K562 (cell line): ENCODE data around the gene ZNF277. TPM values are rescaled to one million over a fixed set of nuclear protein-coding genes. Genes with fewer than 3 reads are reported as not detected.

Experiments
- ATAC-seq: fragments of 200-7000 bp; cut with Tn5 transposase; 3 replicates; pipeline ENCODE4 v1.9.1; 2020; ENCODE audit warnings: moderate library complexity
- BruUV-seq: library from RNA; stranded (reverse); fragments of 400-500 nt; replicated peaks from 2 replicates; lab custom pipeline; 2021; lab: Mats Ljungman, UMichigan
- CTCF ChIA-PET: fragments of 300-600 bp; formaldehyde crosslinking; extraction: SDS; loops from one replicate; lab custom pipeline; 2021; ENCODE audit warnings: low intra/inter-chr PET ratio; lab: Yijun Ruan, JAX
- POLR2A ChIA-PET: fragments of 300-600, 350-650 bp; sonication (Branson Sonifier 250); formaldehyde crosslinking; extraction: SDS; loops from one replicate; lab custom pipeline; 2021; ENCODE audit warnings: antibody characterized with exemption, inconsistent platforms; lab: Yijun Ruan, JAX
- DNase-seq, 4 experiments: peaks; one replicate each; pipeline versions ENCODE4 v3.0.0 to v3.0.0-alpha.2; 2011 to 2018; ENCODE audit warnings: low spot score in 3 of 4, mixed read lengths in 3 of 4; ENCODE audit errors: extremely low read depth in 1 of 4
- FAIRE-seq: peaks from 2 replicates; lab custom pipeline; 2011; peaks lifted over from hg19 to GRCh38; lab: Jason Lieb, UNC
- H2AFZ ChIP-seq: 2 replicates; pipeline ENCODE4 v1.6.0; 2011; ENCODE audit warnings: low read depth, low read length, control low read depth, inconsistent platforms
- H3K27ac ChIP-seq: fragments of 200-600 bp; 3 replicates; pipeline ENCODE4 v1.8.0; 2011; ENCODE audit warnings: low read depth, mild to moderate bottlenecking, control low read depth, inconsistent platforms, low read length, moderate library complexity, mixed read lengths; ENCODE audit errors: extremely low read depth
- H3K27me3 ChIP-seq, 2 experiments: fragments of 300-600 bp in 1 of 2; 2 replicates in 1 of 2; 3 replicates in 1 of 2; pipeline versions ENCODE4 v1.6.0 to v1.8.0; 2011; ENCODE audit warnings: inconsistent platforms in 2 of 2, low read length in 2 of 2, mild to moderate bottlenecking in 1 of 2, mixed read lengths in 1 of 2, moderate library complexity in 1 of 2; ENCODE audit not compliant: control insufficient read depth in 2 of 2, insufficient read depth in 2 of 2
- H3K36me3 ChIP-seq: fragments of 300-600 bp; 3 replicates; pipeline ENCODE4 v1.8.0; 2011; ENCODE audit warnings: mild to moderate bottlenecking, low read length, inconsistent platforms; ENCODE audit not compliant: control insufficient read depth, insufficient read depth
- H3K4me1 ChIP-seq, 2 experiments: fragments of 200-600 bp in 1 of 2; replicated peaks in 1 of 2; 2 replicates in 1 of 2; 3 replicates in 1 of 2; pipeline versions ENCODE4 v1.5.1 to v1.8.0; 2011; ENCODE audit warnings: inconsistent platforms in 2 of 2, low read length in 2 of 2, mild to moderate bottlenecking in 1 of 2, mixed read lengths in 1 of 2, moderate library complexity in 1 of 2; ENCODE audit not compliant: control insufficient read depth in 2 of 2, insufficient read depth in 2 of 2
- H3K4me2 ChIP-seq: 2 replicates; pipeline ENCODE4 v1.6.1; 2011; ENCODE audit warnings: low read length, control low read depth, inconsistent platforms, mixed read lengths; ENCODE audit not compliant: insufficient read depth
- H3K4me3 ChIP-seq: fragments of 200-600 bp; sonication (generic), shearing (Covaris generic); 2 replicates; pipeline ENCODE4 v1.5.1; 2016; ENCODE audit warnings: control low read depth, inconsistent platforms
- H3K79me2 ChIP-seq: fragments of 200-600 bp; 3 replicates; pipeline ENCODE4 v1.8.0; 2011; ENCODE audit warnings: low read length, inconsistent platforms; ENCODE audit not compliant: control insufficient read depth, insufficient read depth
- H3K9ac ChIP-seq, 2 experiments: 2 replicates each; pipeline versions ENCODE4 v1.6.0 to v1.6.1; 2011; ENCODE audit warnings: low read depth in 2 of 2, low read length in 2 of 2, control low read depth in 1 of 2, inconsistent platforms in 1 of 2, mild to moderate bottlenecking in 1 of 2, mixed read lengths in 1 of 2; ENCODE audit not compliant: insufficient read depth in 1 of 2
- H3K9me1 ChIP-seq: one replicate; pipeline ENCODE4 v1.6.0; 2011; ENCODE audit warnings: inconsistent platforms, mild to moderate bottlenecking, low read length, moderate library complexity; ENCODE audit not compliant: control insufficient read depth, insufficient read depth
- H3K9me3 ChIP-seq: replicated peaks from 2 replicates; pipeline ENCODE4 v1.5.1; 2011; ENCODE audit warnings: low read depth, low read length, inconsistent platforms; ENCODE audit not compliant: control insufficient read depth, insufficient read depth
- H4K20me1 ChIP-seq: replicated peaks from 2 replicates; pipeline ENCODE4 v1.6.1; 2011; ENCODE audit warnings: low read length, inconsistent platforms, mixed read lengths; ENCODE audit not compliant: control insufficient read depth, insufficient read depth
- KLF10 ChIP-seq: fragments of 250-450 bp; sonication (Bioruptor Pico); IDR thresholded peaks from 2 replicates; pipeline ENCODE4 v1.6.1; 2021; ENCODE audit warnings: matching md5 sums
- MEIS2 ChIP-seq: fragments of 450-650 bp; IDR thresholded peaks from 2 replicates; pipeline ENCODE4 v1.6.1; 2014; ENCODE audit warnings: mild to moderate bottlenecking; ENCODE audit not compliant: partially characterized antibody
- PBX2 ChIP-seq, 2 experiments: IDR thresholded peaks in 1 of 2; conservative IDR thresholded peaks in 1 of 2; 2 replicates each; pipeline ENCODE4 v1.6.1; 2016; ENCODE audit warnings: low read depth in 2 of 2, mild to moderate bottlenecking in 1 of 2, missing compliant biosample characterization in 1 of 2, missing genetic modification characterization in 1 of 2, moderate library complexity in 1 of 2
- SAP30 ChIP-seq: fragments of 200-600 bp; sonication (generic); IDR thresholded peaks from 2 replicates; pipeline ENCODE4 v1.6.1; 2012; ENCODE audit warnings: borderline replicate concordance, low read depth, mild to moderate bottlenecking, moderate library complexity, low read length, control low read depth, inconsistent platforms; ENCODE audit not compliant: insufficient read depth, poor library complexity, severe bottlenecking
- WGBS: fragments of 100-300 bp; shearing (Covaris generic); methylation state at CpG from one replicate; pipeline ENCODE4 v1.1.6; 2016; ENCODE audit warnings: low coverage, mixed read lengths; ENCODE audit not compliant: insufficient coverage; ENCODE audit errors: missing lambda C conversion rate; 5-methylcytosine and 5-hydroxymethylcytosine counted together
- in situ Hi-C: fragments of 300-500 bp; cut with MboI; formaldehyde crosslinking; loops from 4 replicates; pipeline ENCODE4 v1.15.0; 2018; ENCODE audit warnings: inconsistent platforms, mixed read lengths
- intact Hi-C: fragments of 100-400 bp; cut with micrococcal nuclease; formaldehyde crosslinking; loops from 2 replicates; pipeline ENCODE4 v1.14.2; 2022
- polyA plus RNA-seq, 8 experiments: library from polyadenylated mRNA; depleted of rRNA in 4 of 8; stranded (reverse) in 5 of 8; unstranded in 3 of 8; fragments of >200 nt; fragmentation: Nextera tagmentation in 2 of 8; fragmentation: Illumina TruSeq in 1 of 8; extraction: Ambion mirVana in 2 of 8; extraction: Trizol in 1 of 8; gene quantifications; 2 replicates each; pipeline versions ENCODE4 v1.2.1 to v1.2.3, GENCODE V29; 2011 to 2014; ENCODE audit warnings: inconsistent platforms in 1 of 8, missing spikeins in 1 of 8
- total RNA-seq, 7 experiments: library from RNA; depleted of rRNA in 6 of 7; stranded (reverse); fragments of >200 nt in 6 of 7; fragmentation: Illumina TruSeq in 2 of 7; extraction: Trizol in 2 of 7; gene quantifications; 2 replicates each; pipeline versions ENCODE4 v1.2.1 to v1.2.3, GENCODE V29; 2011 to 2021; ENCODE audit warnings: low replicate concordance in 1 of 7

The ZNF277 gene
- total and polyA plus RNA-seq, 9 of the 15 experiments (the other 6 are each of a cell fraction or from before 2014, with no cell fraction given): 18.8 to 33.5 (median 27.7) TPM

- DNase-seq (no peak), FAIRE-seq (no peak), ATAC-seq (peak; percentile 49; the same call in 2 of the 3 replicates)
- TF ChIP-seq MEIS2 (peak; percentile 43), SAP30 (no peak), KLF10 (CRISPR knock-in tag) (no peak), PBX2 (CRISPR knock-in tag; IDR thresholded peaks at IDR 0.05; ENCODE audit: low read depth) (no peak), PBX2 (tag; conservative IDR thresholded peaks at IDR 0.05; ENCODE audit: low read depth) (peak; percentile 65)
- 0% methylated on average over 1 of the region's 1 CpG for WGBS
- ChIA-PET CTCF (interaction anchor here (0.6 kb wide), 1 partner anchor 724 kb away, joined by 3 read pairs; no protein-coding TSS in a partner anchor), POLR2A (no interaction called here)
- Histone ChIP-seq H3K4me2 (no peak overlapping the region), H2AFZ (no peak overlapping the region), H4K20me1 (no peaks in the 10 kb centered on the region), H3K9ac (no peak overlapping the region), H3K4me3 (no peak overlapping the region), H3K9me3 (no peaks in the 10 kb centered on the region), H3K4me1 (no peaks in the 10 kb centered on the region), H3K36me3 (no peaks in the 10 kb centered on the region), H3K27me3 (peaks cover 0 to 4% of the 10 kb centered on the region in 2 experiments; a peak in 4 of 5 replicates), H3K79me2 (no peaks in the 10 kb centered on the region), H3K27ac (no peak overlapping the region), H3K9me1 (no peaks in the 10 kb centered on the region)
- no TSS peak for BruUV-seq
- intact Hi-C loops: no loop called here
- in situ Hi-C loops: no loop called here
Measured at GRCh38 chr7:112377593-112377992, 171.1 kb downstream of the ZNF277 start.
